GM19023 (cell line): Measurements from ENCODE around the gene PARD3.

Source experiments
- ATAC-seq: cut with Tn5 transposase; IDR thresholded peaks from one replicate; pipeline ENCODE4 v1.9.1; 2021; ENCODE audit warnings: mild to moderate bottlenecking, moderate library complexity; ENCODE audit not compliant: unreplicated experiment

The PARD3 gene

DNA sequence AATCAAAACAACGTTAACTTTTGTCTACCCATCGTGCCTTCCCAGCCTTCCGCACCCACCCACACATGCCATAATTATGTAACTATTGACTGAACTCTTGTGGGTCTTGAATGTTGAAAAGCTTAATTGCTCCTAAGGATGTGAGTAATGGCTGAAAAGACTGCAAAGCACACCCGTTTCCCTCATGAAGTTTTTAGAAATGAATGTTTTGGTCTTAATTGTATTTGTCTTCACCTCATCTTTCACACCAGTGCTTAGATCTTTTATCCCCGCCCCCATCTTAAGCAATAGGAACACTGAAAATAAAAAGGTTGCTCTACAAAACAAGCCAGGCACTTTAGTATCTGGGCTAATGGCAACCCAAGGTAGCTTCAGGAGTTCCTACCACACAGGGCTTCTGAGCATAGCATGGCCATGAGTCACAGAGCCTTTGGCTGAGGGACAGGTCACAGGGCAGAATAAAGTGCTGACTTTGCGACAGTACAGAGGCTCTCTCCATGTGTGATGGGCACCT is 690.5 kb downstream of the PARD3 start:
- ATAC-seq = no peak

DNA sequence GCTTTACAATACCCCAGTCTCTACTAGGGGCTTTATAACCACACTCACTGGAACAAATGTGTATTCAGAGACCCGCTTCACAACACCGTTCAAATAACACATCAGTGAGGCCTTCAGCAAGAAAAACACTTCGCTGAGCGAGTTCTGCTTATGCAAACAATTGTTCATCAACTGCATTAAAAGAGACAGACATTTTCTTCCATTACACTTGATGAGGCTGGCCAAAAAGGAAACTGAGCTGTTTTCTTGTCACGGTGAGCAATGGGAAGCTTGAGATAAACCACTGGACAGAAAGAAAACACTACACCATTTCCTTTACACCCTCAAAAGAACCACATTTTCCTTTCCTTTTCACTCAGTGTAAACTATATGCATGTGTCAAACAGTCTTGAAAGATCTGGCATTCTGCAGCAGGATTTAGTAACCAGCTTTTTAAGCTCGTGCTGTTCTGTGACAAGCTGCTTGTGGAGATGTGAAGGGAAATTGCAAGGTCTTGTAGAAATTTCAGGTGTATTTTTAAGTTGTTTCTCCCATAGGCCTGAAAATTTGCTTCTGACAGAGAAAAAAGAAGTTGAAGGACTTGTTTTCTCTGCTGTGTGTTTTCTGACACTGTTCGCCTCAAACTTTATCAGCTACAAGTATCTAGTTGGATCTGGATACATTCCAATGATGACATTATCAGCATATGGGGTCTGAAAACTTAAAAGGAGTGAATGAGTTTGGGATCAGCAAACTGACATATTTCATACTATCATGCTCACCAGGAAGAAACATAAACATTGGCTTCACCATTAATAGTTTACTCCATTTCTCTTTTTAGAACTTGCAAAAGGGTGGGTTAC is 693.1 kb downstream of the PARD3 start:
- no peak for ATAC-seq

DNA sequence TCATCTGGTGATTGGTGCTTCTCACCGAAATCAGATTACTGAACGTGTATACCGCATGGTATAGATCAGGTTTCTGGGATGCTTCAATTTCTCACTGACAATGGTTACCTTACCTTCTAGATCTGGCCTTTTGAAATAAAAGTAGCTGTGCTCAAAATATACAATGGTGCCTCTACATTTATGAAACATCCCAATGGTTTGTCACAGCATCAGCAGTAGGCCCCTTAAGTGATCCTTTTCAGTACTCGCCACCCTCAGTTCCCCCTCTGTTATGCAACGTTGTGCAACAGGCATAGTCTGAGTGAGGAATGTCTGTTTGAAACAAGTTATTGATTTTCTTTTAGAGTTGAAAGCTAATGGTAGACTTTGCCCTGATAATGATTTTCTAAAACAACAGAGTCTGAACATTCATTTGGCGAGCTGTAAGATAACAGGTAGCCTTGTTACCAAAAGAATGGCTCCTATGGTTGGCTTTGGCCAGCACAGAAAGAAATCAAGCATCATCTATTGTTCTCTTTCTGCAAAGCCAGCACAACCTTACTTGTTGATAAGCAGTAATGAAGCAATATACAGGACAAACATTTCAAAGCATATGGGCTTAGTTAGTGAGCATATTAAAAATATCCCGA is 693.9 kb downstream of the PARD3 start:
- ATAC-seq = no peak

DNA sequence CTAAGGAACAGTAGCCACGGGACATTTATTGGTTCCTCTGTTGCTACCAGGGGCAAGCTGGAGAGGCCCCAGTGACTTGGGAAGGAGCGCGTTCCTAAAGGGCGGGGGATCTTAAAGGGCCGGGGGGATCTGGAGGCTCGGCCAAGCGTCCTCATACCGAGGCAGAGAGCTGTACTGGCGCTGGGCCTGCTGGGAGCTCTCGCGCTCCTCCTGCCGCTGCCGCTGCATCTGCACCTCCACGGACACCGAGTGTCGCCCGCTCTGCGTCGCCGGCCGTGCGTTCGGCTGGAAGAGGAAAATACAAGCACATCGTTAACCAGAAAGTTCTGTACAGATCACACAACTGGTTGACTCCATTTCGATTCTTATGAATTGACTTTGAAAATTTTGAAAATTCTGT is 695.6 kb downstream of the PARD3 start:
- ATAC-seq = no peak

DNA sequence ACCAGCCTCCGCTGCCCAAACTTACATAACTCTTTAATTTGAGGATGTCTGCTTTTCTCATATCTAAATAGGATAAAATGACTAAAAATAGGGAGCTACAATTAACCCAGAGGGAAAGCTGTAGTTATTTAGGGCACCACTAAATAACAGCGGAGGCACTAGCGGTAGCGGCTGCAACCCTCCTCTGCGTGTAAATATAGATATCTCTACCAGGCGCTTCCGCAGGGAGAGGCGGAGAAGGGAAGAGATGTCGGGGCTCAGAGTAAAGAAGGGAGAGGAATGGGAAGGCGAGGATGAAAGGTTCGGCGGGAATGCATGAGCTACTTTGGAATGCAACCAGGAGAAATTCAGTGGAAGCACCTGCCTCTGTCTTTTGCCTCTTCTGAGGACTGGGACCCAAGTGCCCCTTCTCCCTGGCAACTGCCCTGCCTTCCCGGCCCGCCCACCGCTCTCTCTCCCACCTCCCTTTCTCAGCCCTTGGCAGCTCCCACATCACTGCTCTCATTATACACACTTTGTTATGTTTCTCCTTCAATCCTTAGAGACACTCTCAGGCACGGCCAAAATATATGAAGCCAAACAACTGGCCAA is 698.3 kb downstream of the PARD3 start:
- no peak for ATAC-seq

DNA sequence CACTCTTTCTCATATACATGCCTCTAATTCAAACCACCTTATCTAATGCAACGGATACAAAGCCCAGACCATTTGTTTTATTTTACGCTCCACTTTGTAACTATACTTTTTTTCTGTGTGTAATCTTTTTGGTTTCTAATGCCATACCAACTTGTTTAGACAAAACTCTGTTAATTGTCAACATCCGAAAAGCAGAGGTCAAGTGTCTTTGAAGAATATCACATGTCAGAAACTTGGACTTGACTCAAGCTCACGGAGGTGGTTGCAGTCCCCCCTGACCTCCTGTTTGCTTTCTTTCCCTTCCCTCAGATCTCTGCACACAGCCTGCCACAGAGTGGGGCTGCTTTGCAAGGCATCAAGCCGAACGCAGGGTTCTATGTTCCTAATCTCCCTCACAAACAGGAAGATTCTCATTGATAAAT is 698.9 kb downstream of the PARD3 start:
- no peak for ATAC-seq

DNA sequence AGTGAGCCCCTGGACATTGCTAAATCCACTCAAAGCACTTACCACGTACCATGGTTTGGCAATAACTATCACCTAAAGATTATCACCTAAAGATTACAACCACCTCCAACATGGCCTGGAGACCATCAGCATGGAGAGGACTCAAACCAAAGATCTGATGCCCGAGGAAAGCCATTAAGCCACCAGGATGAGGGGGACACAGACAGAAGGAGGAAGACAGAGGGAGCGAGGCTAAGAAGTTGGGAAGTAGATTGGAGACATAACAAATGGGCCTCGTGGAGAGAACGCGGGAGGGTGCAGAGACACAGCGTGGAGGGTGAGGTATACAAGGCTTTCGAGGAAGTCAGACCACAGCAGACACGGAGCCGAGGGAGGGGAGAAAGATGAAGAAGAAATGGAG is 700.2 kb downstream of the PARD3 start:
- no peak for ATAC-seq

DNA sequence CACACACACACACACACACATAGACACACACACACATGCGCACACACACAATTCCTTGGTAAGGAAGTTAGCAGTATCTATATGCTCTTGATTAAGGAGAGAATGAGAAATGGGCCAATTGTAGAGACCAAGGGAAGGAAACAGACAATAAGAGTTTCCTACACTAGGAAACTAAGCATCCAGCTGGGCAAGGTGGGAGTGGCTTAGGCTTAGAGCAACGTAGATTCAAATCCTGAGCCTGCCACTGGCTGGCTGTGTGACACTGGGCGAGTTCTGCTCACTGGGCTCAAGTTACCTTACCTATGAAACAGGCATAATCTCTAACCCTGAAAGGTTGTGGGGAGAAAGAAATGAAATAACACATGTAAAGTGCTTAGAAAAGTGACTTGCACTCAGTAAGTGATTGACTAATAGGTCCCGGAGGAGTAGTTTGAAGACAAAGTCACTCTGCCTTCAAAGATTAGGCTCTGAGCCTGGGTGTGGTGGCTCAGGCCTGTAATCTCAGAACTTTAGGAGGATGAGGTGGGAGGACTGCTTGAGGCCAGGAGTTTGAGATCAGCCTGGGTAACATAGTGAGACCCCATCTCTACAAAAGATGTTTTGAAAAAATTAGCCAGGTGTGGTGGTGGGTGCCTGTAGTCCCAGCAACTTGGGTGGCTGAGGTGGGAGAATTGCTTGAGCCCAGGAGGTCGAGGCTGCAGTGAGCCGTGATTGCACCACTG is 701.4 kb downstream of the PARD3 start:
- no peak for ATAC-seq

DNA sequence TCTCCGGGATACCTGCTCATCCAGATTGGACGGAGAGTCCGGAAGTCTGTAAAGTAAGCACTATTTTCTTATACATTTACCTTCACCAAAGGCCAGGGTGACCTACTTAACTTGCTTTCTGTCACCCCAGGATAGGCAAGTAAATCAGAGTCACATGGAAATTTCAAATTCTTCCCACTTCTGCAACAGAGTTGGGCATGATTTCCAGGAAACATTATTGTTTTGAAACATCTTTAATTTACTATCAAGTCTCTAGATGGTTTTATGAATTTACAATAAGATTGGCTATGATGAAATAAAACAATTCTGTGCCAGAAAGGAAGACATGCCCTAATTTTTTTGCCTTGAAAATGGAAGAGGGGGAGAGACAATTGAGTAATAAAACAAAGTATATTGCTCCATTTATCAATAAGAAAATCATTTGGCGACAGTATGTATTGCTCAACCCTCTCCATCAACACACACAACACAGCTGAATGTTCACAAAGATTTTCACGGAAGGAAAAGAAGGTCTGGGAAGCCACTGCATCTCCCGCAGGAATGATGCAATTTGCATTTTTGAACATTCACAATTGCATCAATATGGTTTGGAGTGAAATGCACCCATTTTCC is 702.8 kb downstream of the PARD3 start:
- no peak for ATAC-seq

DNA sequence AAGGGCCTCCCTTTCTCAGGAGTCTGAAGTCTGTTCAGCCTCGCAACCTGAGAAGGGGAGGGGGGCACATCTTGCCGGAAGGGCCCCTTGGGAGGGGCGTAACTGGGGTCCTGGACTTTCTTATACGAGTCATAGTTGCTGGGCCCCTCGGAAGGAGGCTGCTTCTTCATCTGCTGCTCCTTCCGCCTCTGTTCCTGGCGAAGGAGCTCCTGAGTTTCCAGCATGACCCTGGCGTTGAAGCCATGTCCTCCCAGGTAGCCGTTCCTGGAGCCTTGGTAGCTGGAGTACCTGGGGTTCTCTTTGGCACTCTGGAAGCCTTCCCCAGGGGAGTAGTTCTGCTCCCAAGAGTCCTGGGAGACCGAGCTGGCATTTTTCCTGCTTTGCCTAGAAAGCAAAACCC is 703.9 kb downstream of the PARD3 start:
- no peak for ATAC-seq

DNA sequence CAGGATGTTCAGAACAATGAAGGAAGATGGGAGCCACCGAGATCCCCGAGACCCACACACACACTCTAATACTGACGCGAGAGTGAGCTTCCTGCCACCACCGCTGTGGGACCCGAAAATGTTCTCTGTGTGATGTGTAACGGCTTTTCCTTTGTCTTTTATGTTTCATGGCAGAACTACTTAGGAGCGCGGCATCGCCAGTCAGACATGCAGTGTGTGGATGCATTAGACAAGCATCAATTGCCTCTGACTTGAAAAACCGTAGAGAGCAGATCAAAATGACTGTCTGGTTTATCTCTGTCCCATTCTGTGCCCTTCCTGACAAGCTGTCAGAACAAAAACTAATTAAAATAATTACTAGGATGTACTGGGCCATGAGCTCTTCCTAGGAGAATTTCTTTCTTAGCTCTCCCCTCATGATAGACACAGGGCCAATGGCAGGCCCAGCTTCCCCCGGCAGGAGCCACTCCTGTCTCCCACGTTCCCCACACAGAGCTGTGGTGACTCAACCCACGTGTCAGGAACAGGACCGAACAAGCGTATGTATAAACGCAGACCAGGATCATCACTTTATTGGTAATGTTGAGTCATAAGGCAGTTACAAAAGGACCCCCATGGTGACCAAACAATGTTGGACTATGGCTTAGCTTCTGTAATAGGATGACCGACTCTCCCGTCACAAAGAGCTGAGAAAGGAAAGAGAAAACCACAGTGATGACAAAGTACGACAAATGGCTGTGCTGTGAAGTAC is 705.0 kb downstream of the PARD3 start:
- no peak for ATAC-seq

DNA sequence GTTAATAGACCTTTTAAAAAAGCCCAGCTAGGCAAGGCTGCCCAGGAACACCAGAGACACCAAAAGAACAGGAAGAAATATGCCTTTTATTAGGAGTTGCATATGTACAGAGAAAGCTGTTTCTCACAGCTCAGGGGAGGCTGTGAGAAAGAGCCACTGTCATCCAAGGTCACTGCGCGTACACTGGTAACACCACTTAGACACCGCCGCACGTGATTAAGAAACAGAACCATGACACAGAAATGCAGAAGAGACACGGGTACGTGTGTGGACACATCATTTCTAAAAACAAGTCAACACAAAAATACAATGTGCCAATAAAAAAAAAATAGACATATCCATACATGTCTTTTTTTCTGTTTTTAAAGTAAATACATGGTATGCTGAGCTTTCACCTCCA is 705.6 kb downstream of the PARD3 start:
- no peak for ATAC-seq

DNA sequence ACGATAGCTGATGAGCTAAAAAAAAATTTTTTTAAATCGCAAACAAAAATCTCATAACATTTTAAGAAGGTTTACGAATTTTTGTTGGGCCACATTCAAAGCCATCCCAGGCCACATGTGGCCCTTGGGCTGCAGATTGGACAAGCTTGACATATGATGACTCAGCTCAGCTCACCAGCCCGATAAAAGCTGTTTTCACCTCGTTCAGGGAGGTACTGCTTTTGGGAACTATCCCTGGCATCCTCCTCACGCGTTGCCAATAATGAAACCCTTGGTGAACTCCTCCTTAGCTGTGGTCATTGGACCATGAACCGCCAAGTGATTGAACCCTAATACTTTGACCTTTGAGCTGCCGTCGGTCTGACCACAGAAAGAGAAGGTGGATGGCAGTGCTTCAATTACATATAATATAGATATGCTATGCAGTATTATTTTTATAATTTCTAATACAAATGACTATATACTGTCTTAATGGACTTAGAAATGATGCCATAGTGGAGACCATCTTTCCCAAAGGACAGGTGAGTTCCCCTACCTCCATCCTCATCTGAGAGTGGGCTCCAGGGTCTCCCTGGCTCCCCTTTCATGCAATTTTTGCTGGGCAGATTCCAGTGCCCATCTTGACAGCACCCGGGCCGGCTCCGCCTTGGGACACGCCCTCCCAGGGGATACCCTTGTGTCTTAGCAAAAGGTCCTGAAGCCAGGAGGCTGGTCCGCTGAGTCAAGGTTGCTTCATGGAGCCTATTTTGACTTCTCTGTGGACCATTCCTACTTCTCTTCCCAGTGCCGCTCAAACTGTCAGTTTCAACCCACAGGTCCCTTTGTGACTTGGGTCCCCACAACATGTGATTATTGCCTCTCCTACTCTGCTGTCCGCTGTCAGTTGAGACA is 707.2 kb downstream of the PARD3 start:
- ATAC-seq = no peak

DNA sequence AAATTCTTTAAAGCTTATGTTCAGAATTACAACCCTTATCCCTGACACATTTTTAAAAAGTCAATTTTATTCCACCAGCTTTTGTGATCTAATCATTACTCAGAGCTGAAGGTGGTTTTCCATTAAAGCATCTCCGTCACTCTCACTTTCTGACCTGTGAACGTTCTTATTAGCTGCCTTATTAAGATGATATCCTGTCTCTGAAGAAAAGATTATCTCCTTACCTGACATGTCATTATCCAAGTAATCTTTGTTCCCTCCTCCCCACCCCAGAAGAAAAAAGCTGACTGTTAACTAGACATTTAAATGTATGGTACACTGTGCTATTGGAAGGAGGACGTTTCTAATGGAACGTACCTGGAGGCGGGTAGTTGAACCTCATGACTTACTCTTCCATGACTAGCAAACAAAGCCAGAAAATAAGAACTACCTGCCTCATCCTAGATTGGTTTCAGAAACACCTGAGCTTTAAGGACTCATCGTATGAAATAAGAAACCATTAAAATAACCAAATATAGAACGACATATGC is 708.7 kb downstream of the PARD3 start:
- ATAC-seq = no peak

DNA sequence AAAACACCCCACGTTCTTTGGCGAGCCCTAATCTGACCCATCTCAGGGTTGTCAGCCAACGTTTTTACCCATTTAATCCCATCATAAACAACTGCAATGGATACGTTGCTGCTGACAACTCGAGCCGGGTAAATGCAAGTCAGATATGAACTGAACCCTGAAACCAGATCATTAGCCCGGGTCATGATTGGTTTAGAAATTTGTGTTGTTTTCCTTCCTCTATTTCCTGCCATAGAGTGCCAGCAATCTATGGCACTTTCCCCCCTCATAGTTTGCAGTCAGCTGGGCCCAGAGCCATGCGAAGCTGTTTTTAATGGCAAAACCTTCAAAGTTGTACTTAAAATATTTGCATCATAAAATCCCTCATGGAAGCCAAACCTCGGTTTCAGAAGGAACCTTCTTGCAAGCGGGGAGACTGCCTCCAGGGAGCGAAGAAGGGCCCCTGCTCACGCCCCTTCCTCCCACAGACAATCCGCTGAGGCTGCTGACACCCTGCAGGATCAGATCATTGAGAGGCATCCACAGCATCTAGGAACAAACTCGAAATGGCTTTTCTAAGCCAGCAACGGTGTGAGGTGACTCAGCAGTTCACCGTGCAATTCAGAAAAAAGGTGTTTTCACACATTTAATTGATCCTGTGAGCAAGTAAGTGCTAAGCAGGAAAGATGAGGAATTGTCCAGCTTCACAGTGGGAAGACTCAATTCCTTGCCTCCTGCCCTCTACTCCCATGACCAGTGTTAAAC is 710.1 kb downstream of the PARD3 start:
- no peak for ATAC-seq

DNA sequence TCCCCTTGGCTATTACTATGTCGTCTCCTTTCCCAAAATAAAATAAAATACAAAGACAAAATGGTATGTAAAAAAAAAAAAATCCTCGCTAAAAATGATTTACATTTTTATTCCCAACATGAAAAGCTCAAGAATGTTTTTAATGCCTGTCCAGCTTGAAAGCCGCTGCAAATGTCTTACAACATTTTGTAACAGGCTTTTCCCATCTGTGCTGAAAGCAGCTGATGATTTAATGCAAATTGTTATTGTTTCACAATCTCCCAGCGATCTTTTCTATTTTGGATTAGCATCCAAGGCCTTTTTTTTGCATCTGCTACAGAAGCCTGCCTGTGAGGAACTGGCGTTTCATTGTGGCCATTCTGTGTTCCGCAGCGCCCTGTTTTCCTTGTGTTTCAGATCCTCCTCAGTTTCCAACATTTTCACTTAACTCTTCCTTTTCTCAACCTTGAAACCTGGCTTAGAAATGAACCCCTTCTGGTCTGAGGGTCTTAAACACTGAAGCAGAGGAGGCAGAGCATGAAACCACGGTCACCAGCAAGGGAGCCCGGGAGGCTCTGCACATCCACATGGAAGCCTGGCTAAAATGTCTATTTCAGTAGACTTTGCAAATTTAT is 712.1 kb downstream of the PARD3 start:
- no peak for ATAC-seq

DNA sequence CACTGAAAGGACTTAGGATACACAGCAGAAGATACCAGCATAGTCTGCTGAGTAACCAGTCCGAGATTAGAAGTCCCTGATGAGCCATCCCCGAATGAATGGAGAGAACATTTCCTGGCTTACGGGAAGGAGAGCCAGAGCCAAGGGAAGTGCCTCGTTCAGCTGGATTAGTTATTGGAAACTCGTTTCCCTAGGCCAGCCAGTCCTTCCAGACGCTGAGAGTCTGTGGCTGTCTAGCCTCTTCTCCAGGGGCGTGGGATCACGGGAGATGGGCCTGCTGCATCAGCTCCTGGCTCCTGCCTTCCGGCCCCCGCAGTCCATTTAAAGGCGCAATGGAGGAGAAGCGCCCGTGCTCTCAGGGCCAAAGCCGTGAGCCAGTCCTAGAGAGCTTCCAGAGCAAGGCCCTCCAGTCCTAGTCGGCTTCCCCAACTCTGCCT is 712.8 kb downstream of the PARD3 start:
- no peak for ATAC-seq

DNA sequence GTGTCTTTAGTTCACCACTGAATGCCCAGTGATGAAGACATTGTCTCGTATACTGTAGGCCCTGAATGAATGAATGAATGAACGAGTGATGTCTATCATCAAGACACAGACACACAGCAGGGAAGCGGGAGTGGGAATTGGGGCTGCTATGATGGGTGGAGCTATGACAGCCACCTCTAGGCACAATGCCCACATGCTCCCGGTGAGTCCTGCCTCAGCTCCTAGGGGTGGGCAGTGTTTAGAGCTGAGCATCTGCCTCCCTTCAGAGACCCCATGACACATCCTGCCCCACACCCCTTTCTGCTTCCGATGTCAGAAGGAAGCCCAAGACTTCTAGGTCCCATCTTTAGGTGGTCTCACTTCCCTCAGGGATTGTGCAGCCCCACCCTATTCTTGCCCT is 714.1 kb downstream of the PARD3 start:
- no peak for ATAC-seq
